Measurements from ENCODE around the gene SNAPIN.

The SNAPIN gene

DNA sequence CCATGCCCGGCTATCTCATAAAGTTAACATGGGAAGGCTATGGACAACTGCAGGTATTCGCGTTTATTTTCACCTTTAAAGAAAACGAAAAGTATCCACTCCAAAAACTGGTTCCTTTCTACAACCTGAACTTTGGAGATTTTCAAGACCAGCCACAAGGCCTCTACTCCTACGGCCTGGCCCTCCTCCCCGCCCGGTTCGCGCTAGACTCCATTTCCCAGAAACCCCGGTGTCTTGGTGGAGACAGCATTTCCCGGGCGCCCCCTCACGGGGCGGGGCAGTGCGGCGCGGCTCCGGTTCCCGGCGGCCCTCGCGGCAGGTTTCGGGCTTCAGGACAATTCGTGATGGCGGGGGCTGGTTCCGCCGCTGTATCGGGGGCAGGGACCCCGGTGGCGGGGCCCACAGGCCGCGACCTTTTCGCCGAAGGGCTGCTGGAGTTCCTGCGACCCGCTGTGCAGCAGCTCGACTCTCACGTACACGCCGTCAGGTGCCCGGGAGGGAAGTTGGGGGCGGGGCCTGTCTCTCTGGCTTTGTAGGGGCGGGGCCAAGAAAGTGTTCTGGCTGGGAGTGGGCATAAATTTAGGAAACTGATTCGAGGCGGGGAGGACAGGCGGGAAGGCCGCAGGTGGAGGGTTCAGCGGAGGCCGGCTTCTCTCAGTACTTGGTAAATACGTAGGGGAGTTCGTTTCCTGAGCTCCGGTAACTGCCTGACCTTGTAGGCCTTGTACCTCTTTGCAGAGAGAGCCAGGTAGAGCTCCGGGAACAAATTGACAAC is at the start of gene SNAPIN:
TSS of gene SNAPIN (plus strand) at position 304 of the 775 bp plus-strand sequence. CDS start at position 345, 41 bp downstream.
- DNase-seq (ENCODE audit: low spot score) = peak; percentile 89

DNA sequence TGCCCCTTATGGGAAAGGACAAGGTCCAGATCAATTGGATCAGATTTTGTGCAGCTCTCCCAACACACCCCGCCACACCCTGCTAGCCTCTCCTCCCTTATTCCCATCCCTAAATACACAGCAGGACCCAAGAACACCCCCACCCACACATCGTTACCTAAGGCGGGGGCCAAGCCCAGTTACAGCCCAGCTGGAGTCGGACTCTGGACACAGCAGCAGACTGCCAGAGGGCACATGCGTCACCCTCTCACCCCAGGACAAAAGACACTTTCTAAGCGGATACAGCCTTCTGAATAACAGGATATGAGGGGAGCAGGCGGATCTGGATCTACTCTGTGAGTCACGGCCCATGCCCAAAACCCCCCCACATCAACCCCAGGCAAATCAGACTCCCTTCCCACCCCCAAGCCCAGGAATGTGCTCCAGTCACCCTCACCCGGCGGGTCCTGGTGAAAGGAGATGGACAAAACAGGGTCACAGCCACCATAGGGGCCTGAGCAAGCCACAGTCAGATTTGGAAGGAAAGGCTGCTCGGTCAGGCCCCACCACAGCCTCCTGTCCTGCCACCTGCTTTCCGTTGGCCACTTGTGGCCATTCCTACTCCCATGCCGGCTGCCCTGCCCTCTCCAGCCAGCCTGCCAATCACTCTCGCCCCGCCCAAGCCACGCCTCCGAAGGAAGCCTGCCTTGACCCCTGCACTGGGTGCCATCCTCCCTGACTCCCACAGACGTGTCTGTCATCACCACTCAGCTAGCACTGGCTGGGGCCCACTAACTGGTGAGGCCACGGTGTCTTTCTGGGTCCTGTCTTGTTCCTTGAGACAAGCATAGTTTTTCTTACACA is 49.5 kb upstream of the SNAPIN start:
- peak; percentile 77 for DNase-seq (ENCODE audit: low spot score)

GRCh38 chr1:153609585-153609907 is 49.0 kb upstream of the SNAPIN start:
- no peak for DNase-seq (ENCODE audit: low spot score)

- no peak for DNase-seq (ENCODE audit: low spot score)
These were observed 48.2 kb upstream of the SNAPIN start for GRCh38 chr1:153610334-153610733.

DNA sequence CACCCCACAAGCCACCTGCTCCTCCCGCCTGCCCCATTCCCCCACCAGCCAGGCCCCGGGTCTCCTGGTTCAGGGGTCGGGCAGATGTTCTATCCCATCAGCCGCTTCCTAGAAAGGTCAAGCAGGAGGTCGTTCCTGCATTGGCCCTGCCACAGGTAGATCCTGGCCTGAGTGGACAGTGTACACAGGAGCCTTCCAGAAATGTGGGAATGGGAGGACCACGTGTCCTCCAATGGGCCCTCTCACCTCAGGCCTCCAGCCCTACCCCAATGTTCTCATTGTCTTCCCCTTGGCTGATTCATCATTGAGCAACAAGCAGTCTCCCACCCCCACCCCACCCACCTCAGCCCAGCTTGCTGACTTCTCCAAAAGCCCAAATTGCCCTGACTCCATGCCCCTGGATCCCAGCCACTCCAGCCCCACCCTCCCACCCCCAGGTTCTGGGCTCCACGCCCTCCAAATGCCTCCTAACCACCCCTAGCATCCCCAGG is 47.6 kb upstream of the SNAPIN start:
- no peak for DNase-seq (ENCODE audit: low spot score)

GRCh38 chr1:153611356-153611755 is 47.1 kb upstream of the SNAPIN start:
- DNase-seq (ENCODE audit: low spot score) = no peak

GRCh38 chr1:153612111-153612754 is 46.3 kb upstream of the SNAPIN start:
- DNase-seq (ENCODE audit: low spot score) = no peak

GRCh38 chr1:153612755-153613331 is 45.7 kb upstream of the SNAPIN start, which contains the start of gene S100A16:
Gene S100A16 (minus strand): TSS chr1:153613137. CDS start chr1:153608151, 4,986 bp downstream.
- peak; percentile 87 for DNase-seq (ENCODE audit: low spot score)

GRCh38 chr1:153613406-153613805 is 45.1 kb upstream of the SNAPIN start:
- no peak for DNase-seq (ENCODE audit: low spot score)

DNA sequence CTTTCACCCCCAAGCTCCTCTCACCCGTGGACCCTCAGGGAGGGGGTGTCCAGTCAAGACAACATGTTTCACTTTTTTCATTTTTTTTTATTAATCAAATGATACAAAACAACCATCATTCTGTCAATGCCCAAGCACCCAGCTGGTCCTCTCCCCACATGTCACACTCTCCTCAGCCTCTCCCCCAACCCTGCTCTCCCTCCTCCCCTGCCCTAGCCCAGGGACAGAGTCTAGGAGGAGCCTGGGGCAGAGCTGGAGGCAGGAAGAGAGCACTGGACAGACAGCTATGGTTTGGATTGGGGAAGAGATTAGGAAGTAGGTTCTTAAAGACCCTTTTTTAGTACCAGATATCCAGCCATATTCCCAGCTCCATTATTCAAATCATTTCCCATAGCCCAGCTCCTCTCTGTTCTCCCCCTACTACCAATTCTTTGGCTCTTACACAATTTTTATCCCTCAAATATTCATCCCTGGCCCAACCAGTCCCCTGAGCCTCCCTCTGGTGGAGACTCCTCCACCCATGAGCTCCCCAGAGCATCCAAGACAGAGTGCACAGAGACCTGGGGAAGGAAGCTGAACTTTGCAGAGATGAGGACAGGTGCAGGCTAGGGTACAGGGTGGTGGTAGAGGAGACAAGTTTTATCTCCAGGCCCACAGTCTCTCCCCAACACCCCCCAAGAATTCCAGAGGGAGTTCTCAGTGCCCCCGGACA is 44.2 kb upstream of the SNAPIN start:
- no peak for DNase-seq (ENCODE audit: low spot score)

DNA sequence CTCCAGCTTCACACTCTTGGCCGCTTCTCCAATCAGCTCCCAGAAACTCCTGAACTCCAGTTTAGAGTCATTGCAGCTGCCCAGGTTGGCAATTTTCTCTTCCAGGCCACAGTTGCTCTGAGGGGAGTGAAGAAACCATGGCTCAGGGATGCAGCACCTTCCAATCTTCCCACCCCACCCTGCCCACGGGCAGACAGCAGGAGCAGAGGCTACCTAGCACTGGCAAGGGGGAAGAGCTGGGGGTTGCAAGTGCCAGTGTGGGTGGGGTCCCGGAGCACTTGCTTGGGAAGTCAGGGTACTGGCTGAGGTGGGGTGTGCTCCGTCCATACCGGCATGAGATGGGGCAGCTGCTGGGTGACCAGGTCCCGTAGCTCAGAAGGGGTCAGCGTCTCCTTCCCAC is 43.6 kb upstream of the SNAPIN start:
- DNase-seq (ENCODE audit: low spot score) = no peak

DNA sequence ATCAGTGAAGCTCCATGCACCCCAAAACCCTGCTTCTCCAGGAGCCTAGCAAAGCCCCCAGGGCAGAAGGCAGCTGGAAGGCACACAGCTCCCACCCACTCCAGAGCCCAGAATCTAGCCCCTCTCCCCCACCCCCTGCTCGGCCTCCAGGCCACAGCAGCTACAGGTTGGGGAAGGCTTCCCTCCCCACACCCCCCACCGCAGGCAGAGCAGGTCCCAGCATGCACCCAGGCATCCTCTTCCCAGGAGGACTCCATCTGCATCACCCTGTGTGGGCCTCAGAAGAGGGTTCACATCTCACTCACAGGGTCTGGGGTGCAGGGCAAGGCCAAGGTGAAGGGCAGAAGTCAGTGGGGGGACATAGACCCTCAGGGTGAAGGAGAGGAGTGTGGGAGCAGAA is 43.1 kb upstream of the SNAPIN start:
- DNase-seq (ENCODE audit: low spot score) = no peak

GRCh38 chr1:153616144-153616916 is 42.2 kb upstream of the SNAPIN start, which contains the start of gene S100A14:
Gene S100A14 (minus strand): TSS chr1:153616325. CDS start chr1:153615858, 467 bp downstream.
- no peak for DNase-seq (ENCODE audit: low spot score)

DNA sequence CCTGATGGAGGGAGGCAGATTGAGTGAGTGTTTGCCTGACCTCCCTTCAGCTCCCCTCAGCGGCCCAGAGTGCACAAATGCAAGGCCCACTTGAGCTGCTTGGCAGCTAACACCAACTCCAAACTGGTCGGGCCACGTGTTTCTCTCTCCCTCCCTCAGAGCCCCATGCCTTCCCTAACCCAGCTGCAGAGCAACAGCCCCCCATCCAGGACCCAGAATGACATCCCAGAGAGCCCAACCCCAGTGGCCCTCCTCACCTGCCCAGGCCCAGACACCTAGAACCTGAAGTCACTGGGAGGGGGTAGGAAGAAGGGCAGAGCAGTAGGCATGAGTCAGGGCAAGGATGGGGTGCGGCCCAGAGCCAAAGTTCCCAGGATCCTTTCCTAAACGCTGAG is 41.6 kb upstream of the SNAPIN start:
- DNase-seq (ENCODE audit: low spot score) = no peak

DNA sequence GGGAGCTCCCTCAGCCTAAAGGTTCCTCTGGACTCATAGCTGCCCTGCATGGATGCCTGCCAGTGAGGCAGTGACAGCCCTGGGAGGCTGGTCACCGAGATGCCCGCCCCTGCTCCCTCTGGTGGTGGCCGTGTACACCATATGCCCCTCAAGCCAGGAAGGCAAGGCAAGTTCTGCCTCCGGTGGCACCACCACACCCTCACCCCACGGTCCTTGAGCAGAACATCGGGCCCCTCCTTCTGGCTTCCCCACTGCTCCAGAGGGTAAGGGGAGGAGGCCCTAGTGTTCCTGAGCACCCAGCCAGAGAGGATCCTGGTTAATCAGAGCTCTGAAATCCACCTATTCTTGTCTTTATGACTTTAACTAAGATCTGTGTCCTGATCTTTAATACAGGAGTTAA is 40.8 kb upstream of the SNAPIN start:
- DNase-seq (ENCODE audit: low spot score) = peak; percentile 65

GRCh38 chr1:153619171-153619570 is 39.3 kb upstream of the SNAPIN start:
- DNase-seq (ENCODE audit: low spot score) = no peak

GRCh38 chr1:153623101-153623500 is 35.4 kb upstream of the SNAPIN start:
- DNase-seq (ENCODE audit: low spot score) = no peak

DNA sequence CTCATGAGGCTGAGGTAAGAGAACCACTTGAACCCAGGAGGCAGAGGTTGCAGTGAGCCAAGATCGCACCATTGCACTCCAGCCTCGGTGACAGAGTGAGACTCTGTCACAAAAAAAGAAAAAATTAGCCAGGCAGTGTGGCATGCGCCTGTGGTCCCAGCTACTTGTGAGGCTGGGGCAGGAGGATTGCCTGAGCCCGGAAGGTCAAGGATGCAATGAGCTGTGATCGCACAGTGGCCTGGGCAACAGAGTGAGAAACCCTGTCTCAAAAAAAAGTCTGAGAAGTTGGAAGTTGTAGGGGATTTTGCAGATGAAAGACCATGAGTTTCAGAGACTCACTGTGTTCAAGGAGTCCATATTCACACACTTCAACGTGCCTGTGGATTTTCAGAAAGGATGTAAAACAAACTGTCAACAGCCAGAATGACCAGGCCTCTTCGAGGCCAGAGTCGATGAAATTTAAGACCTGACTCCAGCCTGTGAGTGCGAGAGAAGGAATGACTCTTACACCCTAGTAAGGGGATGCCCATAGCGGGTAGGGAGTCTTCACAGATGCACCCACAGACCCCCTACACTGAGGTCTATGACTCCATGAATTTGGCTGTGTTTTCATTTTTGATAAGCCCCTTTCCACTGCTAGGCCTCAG is 33.4 kb upstream of the SNAPIN start:
- no peak for DNase-seq (ENCODE audit: low spot score)

- DNase-seq (ENCODE audit: low spot score) = no peak
These were observed 32.0 kb upstream of the SNAPIN start for GRCh38 chr1:153626477-153626903.
